Small intestine (tissue), 7 donors: ENCODE measurements around the gene DEPDC7. TPM values are rescaled to one million over a fixed set of nuclear protein-coding genes. Genes with fewer than 3 reads are reported as not detected.

ENCODE experiments used
- DNase-seq, 2 donors: peaks; one replicate each; pipeline versions ENCODE4 v3.0.0 to v3.0.0-alpha.2; 2013
- FAIRE-seq: peaks from 2 replicates; lab custom pipeline; 2012; peaks lifted over from hg19 to GRCh38; lab: Jason Lieb, UNC
- H3K27ac ChIP-seq, 3 donors: one replicate each; pipeline ENCODE4 v1.5.1; 2013; ENCODE audit warnings: low read length in 2 of 3, mild to moderate bottlenecking in 2 of 3, control low read depth in 1 of 3, inconsistent platforms in 1 of 3, low read depth in 1 of 3, moderate library complexity in 1 of 3
- H3K27me3 ChIP-seq, 3 donors: one replicate each; pipeline ENCODE4 v1.6.1; 2013; ENCODE audit warnings: low read length in 3 of 3, inconsistent platforms in 1 of 3; ENCODE audit not compliant: control insufficient read depth in 3 of 3, insufficient read depth in 3 of 3
- H3K36me3 ChIP-seq, 3 donors: one replicate each; pipeline ENCODE4 v1.6.1; 2013; ENCODE audit warnings: low read length in 3 of 3, inconsistent platforms in 1 of 3, low read depth in 1 of 3, mild to moderate bottlenecking in 1 of 3, moderate library complexity in 1 of 3; ENCODE audit not compliant: control insufficient read depth in 3 of 3, insufficient read depth in 2 of 3
- H3K4me1 ChIP-seq, 3 donors: one replicate each; pipeline ENCODE4 v1.6.1; 2013; ENCODE audit warnings: low read length in 2 of 3, inconsistent platforms in 1 of 3, low read depth in 1 of 3, mild to moderate bottlenecking in 1 of 3, moderate library complexity in 1 of 3; ENCODE audit not compliant: control insufficient read depth in 3 of 3, insufficient read depth in 2 of 3
- H3K4me3 ChIP-seq, 3 donors: one replicate each; pipeline ENCODE4 v1.5.1; 2013; ENCODE audit warnings: low read length in 3 of 3, control low read depth in 1 of 3, inconsistent platforms in 1 of 3, low read depth in 1 of 3, mild to moderate bottlenecking in 1 of 3, moderate library complexity in 1 of 3
- H3K9me3 ChIP-seq, 2 donors: one replicate each; pipeline ENCODE4 v1.6.1; 2013; ENCODE audit warnings: low read depth in 1 of 2, low read length in 1 of 2; ENCODE audit not compliant: control insufficient read depth in 2 of 2, insufficient read depth in 1 of 2
- WGBS, 3 donors: extraction: QIAGEN DNeasy Blood & Tissue Kit; methylation state at CpG; one replicate each; pipeline ENCODE4 v1.1.7; 2013; 5-methylcytosine and 5-hydroxymethylcytosine counted together
- polyA plus RNA-seq, 4 donors: library from polyadenylated mRNA; stranded (reverse) in 3 of 4; unstranded in 1 of 4; fragments of 200-250 nt in 3 of 4; fragments of 120-200 nt in 1 of 4; gene quantifications; one replicate each; pipeline versions ENCODE4 v1.2.1 to v1.2.3, GENCODE V29; 2013
- donor health status: healthy with polysubstance abuse.
- donor health status: control.
- donor health status: control.
- donor health status: Bipolar disorder and iron deficiency.
- donor health status: healthy.

Gene DEPDC7
- polyA plus RNA-seq, 4 donors = 11.4 to 83.9 (median 40.5) TPM

GRCh38 chr11:33013755-33014154 lies 1.9 kb upstream of the DEPDC7 start:
- no peak overlapping the region for H3K27ac ChIP-seq
- FAIRE-seq (no peak), DNase-seq (peak; percentile 33 to 57)
- H3K36me3 ChIP-seq = no peaks in the 10 kb centered on the region
- no peak overlapping the region for H3K4me3 ChIP-seq
- peaks cover 0 to 19% (median 2%) of the 10 kb centered on the region in 3 donors for H3K4me1 ChIP-seq
- H3K27me3 ChIP-seq = peaks cover 0 to 2% (median 0%) of the 10 kb centered on the region in 3 donors
- H3K9me3 ChIP-seq = no peaks in the 10 kb centered on the region
- WGBS, 3 donors = 5 to 33% (median 32%) methylated on average over 1 of the region's 1 CpG

- WGBS, 3 donors = 15 to 39% (median 31%) methylated on average over 4 of the region's 4 CpGs
- Histone ChIP-seq H3K27ac (peak overlapping the region in 2 of 3 donors; percentile 82 to 85), H3K36me3 (peaks cover 0 to 3% (median 0%) of the 10 kb centered on the region in 3 donors), H3K4me3 (peak overlapping the region in 2 of 3 donors; percentile 81 to 89), H3K9me3 (no peaks in the 10 kb centered on the region), H3K27me3 (peaks cover 0 to 2% (median 0%) of the 10 kb centered on the region in 3 donors), H3K4me1 (peaks cover 0 to 39% (median 2%) of the 10 kb centered on the region in 3 donors)
- no peak for FAIRE-seq
- DNase-seq = peak in 1 of 2 donors; percentile 26
Measured at GRCh38 chr11:33016654-33017053, 976 bp downstream of the DEPDC7 start.

- Histone ChIP-seq H3K4me1 (peaks cover 0 to 38% (median 0%) of the 10 kb centered on the region in 3 donors), H3K27ac (peak overlapping the region; percentile 74 to 85 (median 82)), H3K27me3 (peaks cover 0 to 2% (median 0%) of the 10 kb centered on the region in 3 donors), H3K4me3 (peak overlapping the region in 2 of 3 donors; percentile 81 to 89), H3K36me3 (peaks cover 0 to 3% (median 0%) of the 10 kb centered on the region in 3 donors), H3K9me3 (no peaks in the 10 kb centered on the region)
- DNase-seq = peak in 1 of 2 donors; percentile 44
- no peak for FAIRE-seq
- 23 to 65% (median 38%) methylated on average over 9 of the region's 9 CpGs for WGBS, 3 donors
Measured at GRCh38 chr11:33017478-33017877, 1.8 kb downstream of the DEPDC7 start.

- DNase-seq (peak; percentile 71 to 76), FAIRE-seq (no peak)
- H3K4me3 ChIP-seq = peak overlapping the region in 2 of 3 donors; percentile 81 to 89
- H3K4me1 ChIP-seq = peaks cover 0 to 36% (median 0%) of the 10 kb centered on the region in 3 donors
- peaks cover 0 to 2% (median 0%) of the 10 kb centered on the region in 3 donors for H3K27me3 ChIP-seq
- peaks cover 0 to 3% (median 0%) of the 10 kb centered on the region in 3 donors for H3K36me3 ChIP-seq
- WGBS, 3 donors = 21 to 64% (median 51%) methylated on average over 3 of the region's 3 CpGs
- peak overlapping the region in 2 of 3 donors; percentile 82 to 85 for H3K27ac ChIP-seq
- no peaks in the 10 kb centered on the region for H3K9me3 ChIP-seq
Measured at GRCh38 chr11:33017965-33018364, 2.3 kb downstream of the DEPDC7 start.

GRCh38 chr11:33018840-33019239 lies 3.2 kb downstream of the DEPDC7 start:
- Histone ChIP-seq H3K27me3 (peaks cover 0 to 2% (median 0%) of the 10 kb centered on the region in 3 donors), H3K9me3 (no peaks in the 10 kb centered on the region), H3K27ac (peak overlapping the region in 1 of 3 donors; percentile 85), H3K4me1 (peaks cover 0 to 36% (median 0%) of the 10 kb centered on the region in 3 donors), H3K36me3 (peaks cover 0 to 3% (median 0%) of the 10 kb centered on the region in 3 donors), H3K4me3 (peak overlapping the region in 1 of 3 donors; percentile 25)
- FAIRE-seq (no peak), DNase-seq (no peak)
- WGBS, 3 donors = 78 to 83% (median 79%) methylated on average over 6 of the region's 6 CpGs

- peaks cover 0 to 3% (median 0%) of the 10 kb centered on the region in 3 donors for H3K36me3 ChIP-seq
- FAIRE-seq = no peak
- peak in 1 of 2 donors; percentile 24 for DNase-seq
- no peaks in the 10 kb centered on the region for H3K9me3 ChIP-seq
- H3K27me3 ChIP-seq = peaks cover 0 to 2% (median 0%) of the 10 kb centered on the region in 3 donors
- H3K27ac ChIP-seq = peak overlapping the region in 2 of 3 donors; percentile 37 to 65
- peaks cover 0 to 38% (median 3%) of the 10 kb centered on the region in 3 donors for H3K4me1 ChIP-seq
- no peak overlapping the region for H3K4me3 ChIP-seq
- 38 to 76% (median 43%) methylated on average over 1 of the region's 1 CpG for WGBS, 3 donors
Measured at GRCh38 chr11:33021501-33021900, 5.8 kb downstream of the DEPDC7 start.

- H3K4me3 ChIP-seq = no peak overlapping the region
- peaks cover 0 to 2% (median 0%) of the 10 kb centered on the region in 3 donors for H3K27me3 ChIP-seq
- peaks cover 0 to 38% (median 3%) of the 10 kb centered on the region in 3 donors for H3K4me1 ChIP-seq
- peaks cover 0 to 3% (median 0%) of the 10 kb centered on the region in 3 donors for H3K36me3 ChIP-seq
- DNase-seq (peak; percentile 68 to 78), FAIRE-seq (no peak)
- H3K9me3 ChIP-seq = no peaks in the 10 kb centered on the region
- 8 to 63% (median 22%) methylated on average over 1 of the region's 1 CpG for WGBS, 3 donors
- H3K27ac ChIP-seq = peak overlapping the region in 1 of 3 donors; percentile 65
Measured at GRCh38 chr11:33021937-33022336, 6.3 kb downstream of the DEPDC7 start.

GRCh38 chr11:33025339-33025722 lies 9.7 kb downstream of the DEPDC7 start:
- H3K27me3 ChIP-seq = no peaks in the 10 kb centered on the region
- H3K27ac ChIP-seq = no peak overlapping the region
- H3K9me3 ChIP-seq = no peaks in the 10 kb centered on the region
- no peak for DNase-seq
- WGBS, 3 donors = 76 to 82% (median 78%) methylated on average over 3 of the region's 3 CpGs
- H3K4me3 ChIP-seq = no peak overlapping the region
- peaks cover 0 to 11% (median 0%) of the 10 kb centered on the region in 3 donors for H3K36me3 ChIP-seq
- no peak for FAIRE-seq
- peaks cover 0 to 29% (median 3%) of the 10 kb centered on the region in 3 donors for H3K4me1 ChIP-seq
